Stimulated activated CD8-positive, alpha-beta memory T cell treated with anti-CD3 and anti-CD28 coated beads, Interleukin-15, amount 100 ng/mL, for 48 hours (primary cell): ENCODE results near the gene EVX2.

Experiments
- DNase-seq, 2 donors: peaks; one replicate each; pipeline ENCODE4 v3.0.0-alpha.2; 2020; ENCODE audit warnings: low read depth in 2 of 2

EVX2 gene

DNA sequence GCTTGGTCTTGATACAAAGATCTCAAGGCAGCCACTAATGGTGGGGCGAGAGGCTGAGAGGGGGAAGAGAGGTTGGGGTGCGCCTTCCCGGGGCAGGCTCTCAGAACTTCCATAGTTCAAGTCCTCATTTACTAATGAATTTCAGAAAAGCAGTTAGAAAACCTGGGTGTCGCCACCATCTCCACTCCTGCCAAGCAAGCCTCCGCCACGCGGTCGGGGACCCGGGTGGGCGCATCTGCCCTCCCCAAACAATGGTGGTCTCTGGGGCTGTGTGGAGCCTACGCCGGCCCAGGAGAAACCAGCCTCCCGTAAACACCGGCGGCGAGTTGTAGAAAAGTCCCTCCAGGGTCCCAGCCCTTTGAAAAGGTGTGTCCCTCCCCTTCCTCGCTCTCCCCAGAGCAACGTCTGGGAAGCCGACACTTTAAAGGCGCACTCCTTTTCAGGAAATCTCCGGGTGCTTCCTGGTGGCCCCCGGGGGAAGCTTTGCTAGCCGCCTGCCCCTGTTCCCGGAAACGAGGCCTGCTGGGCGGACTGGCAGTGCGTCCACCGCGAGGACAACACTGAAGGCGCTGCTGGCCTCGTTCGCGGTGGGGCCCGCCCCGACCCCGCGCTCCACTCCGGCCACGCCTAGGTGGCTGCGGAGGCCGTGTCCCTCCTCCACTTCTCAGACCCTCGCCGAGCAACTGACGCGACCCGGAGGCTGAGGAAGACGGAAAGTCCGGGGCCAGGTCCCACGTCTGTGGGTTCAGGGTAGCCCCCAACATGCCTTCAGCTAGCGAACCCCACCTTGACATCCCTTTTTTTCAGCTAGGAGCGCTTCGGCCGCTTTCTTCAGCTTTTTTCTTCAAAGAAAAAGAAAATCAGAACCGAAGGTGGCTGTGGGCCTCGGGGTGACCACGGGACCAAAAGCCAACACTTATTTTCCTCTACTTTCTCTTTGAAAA, 16.8 kb downstream of the EVX2 start:
- no peak for DNase-seq

GRCh38 chr2:176063958-176064357, 19.8 kb downstream of the EVX2 start:
- DNase-seq: no peak

GRCh38 chr2:176056406-176056805, 27.4 kb downstream of the EVX2 start:
- DNase-seq: no peak

- DNase-seq: no peak
Measured at GRCh38 chr2:176039375-176039774, 44.4 kb downstream of the EVX2 start.

DNA sequence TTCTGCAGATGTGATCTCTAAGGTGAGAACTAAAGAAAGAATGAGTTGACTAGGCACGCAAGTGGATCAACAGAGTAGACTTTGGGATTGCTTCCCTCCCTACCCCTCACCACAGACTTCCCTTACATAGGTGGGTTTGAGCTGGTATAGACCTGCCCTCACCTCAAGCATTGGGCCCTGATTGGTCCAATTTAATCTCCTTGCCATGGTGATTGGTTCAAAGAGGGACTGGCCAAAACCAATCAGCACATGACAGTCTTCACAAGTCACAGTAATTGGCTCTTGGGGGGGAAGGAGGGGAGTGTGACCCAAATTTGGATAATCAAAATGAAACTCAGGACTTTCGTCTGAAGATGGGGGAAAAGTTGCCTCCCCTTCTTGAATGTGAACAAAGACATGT, 45.1 kb downstream of the EVX2 start:
- no peak for DNase-seq

GRCh38 chr2:176035013-176035691, 48.6 kb downstream of the EVX2 start:
- DNase-seq: no peak

- DNase-seq: no peak
Measured at GRCh38 chr2:176027806-176028205, 56.0 kb downstream of the EVX2 start.
